ENCODE measurements around the gene PPP1R9B.

Gene PPP1R9B, protein sequence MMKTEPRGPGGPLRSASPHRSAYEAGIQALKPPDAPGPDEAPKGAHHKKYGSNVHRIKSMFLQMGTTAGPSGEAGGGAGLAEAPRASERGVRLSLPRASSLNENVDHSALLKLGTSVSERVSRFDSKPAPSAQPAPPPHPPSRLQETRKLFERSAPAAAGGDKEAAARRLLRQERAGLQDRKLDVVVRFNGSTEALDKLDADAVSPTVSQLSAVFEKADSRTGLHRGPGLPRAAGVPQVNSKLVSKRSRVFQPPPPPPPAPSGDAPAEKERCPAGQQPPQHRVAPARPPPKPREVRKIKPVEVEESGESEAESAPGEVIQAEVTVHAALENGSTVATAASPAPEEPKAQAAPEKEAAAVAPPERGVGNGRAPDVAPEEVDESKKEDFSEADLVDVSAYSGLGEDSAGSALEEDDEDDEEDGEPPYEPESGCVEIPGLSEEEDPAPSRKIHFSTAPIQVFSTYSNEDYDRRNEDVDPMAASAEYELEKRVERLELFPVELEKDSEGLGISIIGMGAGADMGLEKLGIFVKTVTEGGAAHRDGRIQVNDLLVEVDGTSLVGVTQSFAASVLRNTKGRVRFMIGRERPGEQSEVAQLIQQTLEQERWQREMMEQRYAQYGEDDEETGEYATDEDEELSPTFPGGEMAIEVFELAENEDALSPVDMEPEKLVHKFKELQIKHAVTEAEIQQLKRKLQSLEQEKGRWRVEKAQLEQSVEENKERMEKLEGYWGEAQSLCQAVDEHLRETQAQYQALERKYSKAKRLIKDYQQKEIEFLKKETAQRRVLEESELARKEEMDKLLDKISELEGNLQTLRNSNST

DNA sequence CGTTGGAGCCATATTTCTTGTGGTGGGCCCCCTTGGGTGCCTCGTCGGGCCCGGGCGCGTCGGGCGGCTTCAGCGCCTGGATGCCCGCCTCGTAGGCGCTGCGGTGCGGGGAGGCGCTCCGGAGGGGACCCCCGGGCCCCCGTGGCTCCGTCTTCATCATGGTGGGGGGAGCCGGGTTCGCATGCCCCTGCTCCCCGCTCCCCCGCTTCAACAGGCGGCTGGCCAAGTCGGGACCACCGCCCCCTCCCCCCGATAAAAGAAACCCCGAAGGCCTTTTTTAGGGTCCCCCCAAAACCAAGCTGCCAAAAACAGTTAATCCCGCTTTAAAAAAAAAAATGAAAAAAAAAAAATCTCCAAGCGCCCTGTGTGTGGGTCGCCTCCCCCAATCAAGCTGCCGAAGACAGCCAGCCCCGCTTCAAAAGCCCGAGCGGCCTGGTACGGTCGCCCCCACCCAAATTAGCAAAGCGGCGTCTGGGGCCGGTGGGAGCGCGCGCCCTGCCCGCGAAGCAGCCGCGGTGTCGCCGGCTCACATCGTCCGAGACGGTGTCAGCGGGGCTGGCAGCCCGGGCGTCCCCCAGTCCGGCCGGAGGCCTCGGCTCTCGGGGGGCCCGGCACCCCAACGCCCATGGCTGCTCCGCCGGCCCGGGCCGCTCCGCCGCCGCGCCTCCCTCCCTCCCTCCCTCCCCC, at the start of gene PPP1R9B:
Gene PPP1R9B, minus strand, starts transcription at position 324 of the 687 bp plus-strand sequence. Its CDS starts 164 bp downstream, at position 160.
- DNase-seq: no peak

- peak; percentile 57 to 59 for DNase-seq
Measured at GRCh38 chr17:50199803-50200456, 49.5 kb upstream of the PPP1R9B start.

DNA sequence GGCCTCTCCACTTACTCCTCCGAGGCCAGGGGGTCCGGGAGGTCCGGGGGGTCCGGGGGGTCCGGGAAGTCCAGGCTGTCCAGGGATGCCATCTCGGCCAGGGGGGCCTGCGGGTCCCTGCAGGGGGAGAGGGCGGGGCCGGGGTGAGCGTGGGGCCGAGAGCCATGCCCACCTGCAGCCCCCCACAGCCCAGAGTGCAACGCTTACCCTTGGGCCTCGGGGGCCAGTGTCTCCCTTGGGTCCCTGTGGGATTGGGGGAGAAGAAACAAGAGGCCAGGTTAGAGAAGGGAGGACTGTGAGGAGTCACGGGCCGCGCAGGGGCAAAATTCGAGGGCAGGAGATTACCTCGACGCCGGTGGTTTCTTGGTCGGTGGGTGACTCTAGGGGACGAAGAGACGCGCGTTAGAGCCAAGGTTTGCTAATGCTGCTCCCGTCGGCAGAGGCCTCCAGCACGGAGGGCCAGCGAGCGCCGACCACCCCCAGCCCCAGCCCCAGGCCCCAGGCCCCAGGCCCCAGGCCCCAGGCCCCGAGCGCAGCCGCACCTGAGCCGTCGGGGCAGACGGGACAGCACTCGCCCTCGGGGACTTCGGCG, 48.8 kb upstream of the PPP1R9B start:
- no peak for DNase-seq

DNA sequence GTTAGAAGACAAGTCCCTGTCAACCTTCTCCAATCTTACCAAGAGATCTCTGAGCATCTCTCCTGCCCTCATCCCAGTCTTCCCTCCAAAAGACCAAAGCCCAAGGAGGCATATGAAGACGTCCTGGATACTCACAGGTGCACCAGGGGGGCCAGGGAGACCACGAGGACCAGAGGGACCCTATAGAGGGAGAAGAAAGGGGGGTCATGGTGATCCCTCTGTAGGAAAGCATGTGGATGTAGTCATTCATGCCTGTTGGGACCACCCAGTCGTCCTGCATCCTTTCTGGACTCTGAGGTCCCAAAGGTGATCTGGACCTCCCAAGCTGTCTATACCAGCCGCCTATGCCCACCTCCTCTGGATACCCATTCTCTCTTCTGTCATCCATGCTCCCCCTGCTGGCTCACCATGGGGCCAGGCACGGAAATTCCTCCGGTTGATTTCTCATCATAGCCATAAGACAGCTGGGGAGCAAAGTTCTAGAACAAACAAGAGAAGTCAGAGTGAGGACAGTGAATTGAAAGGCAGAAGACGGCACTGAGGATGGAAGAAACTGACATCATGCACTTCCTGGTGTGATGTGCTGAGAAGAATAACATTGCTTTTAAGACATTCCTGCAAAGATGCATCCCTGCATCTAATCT, 47.7 kb upstream of the PPP1R9B start:
- DNase-seq: peak; percentile 55 to 60

DNA sequence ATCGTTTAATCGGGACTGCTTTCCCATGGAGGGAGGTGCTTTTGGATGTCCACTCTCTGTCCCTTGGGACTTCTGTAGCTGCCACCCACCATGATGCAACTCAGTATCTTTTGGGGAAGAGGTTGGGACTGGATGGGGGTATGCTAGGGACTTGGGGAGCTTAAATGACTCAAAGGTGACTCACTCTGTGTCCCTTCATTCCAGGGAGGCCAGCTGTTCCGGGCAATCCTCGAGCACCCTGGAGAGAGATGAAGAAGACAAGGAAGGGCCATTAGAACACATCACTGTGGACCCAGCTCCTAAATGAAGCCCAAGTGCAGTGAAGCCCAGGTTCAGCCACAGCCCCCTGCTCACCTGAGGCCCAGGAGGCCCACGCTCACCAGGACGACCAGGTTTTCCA, 46.3 kb upstream of the PPP1R9B start:
- no peak for DNase-seq

GRCh38 chr17:50196036-50196435, 45.6 kb upstream of the PPP1R9B start:
- DNase-seq: no peak

DNA sequence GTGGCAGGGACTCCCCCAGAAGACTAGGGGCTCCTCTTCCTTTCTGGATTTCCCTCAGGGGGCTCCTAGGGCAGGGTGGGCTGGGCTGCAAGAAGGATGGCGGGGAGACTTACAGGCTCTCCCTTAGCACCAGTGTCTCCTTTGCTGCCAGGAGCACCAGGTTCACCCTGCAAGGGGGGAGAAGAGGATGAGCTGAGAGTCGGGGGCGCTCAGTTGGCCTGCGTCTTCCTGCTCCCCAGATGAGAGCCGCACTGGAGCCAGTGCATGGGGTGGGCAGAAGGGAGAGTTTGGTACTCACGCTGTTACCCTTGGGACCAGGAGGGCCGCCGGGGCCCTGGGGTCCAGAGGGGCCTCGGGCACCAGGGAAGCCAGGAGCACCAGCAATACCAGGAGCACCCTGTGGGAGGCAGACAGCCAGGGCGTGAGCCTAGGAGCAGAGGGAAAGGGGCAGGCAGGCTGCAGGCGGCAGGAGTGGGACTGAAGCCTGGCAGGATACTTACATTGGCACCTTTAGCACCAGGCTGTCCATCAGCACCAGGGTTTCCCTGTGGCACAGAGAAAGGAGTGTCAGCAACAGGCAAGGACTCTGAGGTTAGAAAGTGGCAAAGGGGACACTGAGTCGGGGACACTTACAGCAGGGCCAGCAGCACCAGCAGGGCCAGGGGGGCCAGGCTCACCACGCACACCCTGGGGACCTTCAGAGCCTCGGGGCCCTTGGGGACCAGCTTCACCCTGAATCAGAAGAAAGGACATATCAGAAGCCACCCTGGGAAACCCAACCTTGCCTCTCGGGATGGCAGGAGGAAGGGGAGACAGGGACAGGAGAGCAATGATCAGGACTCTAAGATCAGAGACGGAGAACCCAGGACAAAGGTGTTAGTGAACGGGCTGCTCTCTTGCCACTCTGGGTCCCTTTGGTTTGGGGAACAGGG, 44.7 kb upstream of the PPP1R9B start:
- DNase-seq: no peak

DNA sequence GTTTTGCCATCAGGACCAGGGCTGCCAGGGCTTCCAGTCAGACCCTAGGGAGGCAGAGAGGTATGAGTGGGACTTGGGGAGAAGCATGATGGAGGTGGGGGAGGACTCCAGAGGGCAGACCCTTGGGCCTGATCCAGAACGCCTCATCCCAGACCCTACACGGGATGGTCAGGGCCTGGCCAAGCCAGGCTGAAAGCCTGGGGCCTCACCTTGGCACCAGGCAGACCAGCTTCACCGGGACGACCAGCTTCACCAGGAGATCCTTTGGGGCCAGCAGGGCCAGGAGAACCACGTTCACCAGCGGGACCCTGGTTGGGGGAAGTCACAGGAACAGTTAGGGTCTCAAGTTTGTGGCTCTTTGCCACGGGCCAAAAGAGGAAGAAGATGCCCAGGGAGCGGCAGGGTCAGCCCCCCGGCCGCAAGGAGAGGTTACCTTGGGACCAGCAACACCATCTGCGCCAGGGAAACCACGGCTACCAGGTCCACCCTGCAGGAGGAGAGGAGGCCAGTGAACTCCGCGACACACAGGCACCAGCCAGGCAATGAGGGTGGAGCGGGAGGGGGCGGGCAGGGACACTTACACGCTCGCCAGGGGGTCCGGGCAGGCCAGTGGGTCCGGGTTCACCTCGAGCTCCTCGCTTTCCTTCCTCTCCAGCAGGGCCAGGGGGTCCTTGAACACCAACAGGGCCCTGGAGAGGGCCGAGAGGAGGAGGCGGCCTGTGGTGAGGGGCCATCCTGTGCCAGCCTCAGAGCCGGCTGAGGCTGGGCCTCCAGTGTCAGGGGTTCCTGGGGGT, 43.9 kb upstream of the PPP1R9B start:
- DNase-seq: no peak

GRCh38 chr17:50192618-50193291, 42.3 kb upstream of the PPP1R9B start:
- DNase-seq: no peak

DNA sequence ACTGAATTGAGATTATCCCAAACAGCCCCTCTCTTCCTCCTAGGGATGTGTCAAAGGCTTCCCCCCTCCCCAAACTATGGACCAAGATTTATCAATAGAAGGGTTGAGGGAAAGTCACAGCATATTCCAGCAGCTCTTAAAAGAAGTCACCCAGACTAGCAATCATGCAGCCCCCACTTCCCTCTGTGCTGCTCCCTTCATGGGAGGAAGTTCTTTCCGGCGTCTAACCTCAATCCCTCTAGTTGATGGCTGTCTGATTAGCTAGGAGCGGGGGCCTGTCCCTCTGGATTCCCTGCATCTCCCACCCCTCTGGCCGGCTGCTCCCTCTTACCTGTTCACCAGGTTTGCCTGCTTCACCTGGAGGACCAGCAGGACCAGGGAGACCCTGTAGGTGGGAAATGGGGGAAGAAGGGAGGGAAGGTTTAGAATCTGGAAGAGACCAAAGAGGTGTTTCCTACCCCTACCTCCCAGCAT, 41.7 kb upstream of the PPP1R9B start:
- DNase-seq: no peak

GRCh38 chr17:50191359-50192143, 41.1 kb upstream of the PPP1R9B start:
- no peak for DNase-seq

- no peak for DNase-seq
Measured at GRCh38 chr17:50190603-50191358, 40.3 kb upstream of the PPP1R9B start.

DNA sequence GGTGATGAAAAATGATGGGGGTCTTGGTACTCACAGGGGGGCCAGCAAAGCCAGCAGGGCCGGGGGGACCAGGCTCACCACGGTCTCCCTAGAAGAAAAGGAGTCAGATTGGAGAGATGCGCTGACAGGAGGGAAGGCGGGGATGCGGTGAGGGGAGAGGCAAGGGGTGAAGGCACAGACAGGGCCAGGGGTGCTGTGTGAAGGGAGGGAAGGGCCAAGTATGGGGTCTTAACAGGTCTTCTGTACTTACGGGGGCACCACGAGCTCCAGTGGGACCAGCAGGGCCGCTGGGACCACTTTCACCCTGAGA, 39.8 kb upstream of the PPP1R9B start:
- DNase-seq: no peak

DNA sequence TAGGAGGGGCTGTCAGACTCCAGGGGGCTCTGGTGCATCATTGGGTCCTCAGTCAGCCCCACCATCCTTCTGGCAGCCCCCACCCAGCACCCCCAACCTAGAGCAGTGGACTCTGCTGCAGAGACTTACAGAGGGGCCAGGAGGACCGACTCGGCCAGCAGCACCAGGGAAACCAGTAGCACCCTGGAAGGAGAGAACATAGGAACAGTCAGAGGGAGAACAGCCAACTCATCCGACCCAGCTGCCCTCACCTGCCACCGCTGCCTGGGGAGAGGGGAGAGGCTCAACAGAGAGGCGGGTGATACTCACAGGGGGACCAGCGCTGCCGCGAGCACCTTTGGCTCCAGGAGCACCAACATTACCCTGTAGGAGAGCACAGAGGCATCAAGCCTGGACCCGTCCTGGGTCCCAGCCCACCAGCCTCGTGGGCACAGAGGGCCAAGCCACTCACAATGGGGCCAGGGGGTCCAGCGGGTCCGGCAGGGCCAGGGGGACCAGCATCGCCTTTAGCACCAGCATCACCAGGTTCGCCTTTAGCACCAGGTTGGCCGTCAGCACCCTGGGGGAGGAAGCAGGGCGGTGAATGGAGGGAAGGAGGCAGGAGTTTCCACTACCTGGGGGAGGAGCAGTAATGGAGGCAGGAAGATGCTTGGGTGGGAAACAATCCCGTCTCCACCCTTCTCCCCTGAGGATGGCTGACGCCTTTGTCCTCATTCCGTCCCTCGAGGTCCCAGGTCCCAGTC, 39.2 kb upstream of the PPP1R9B start:
- no peak for DNase-seq

DNA sequence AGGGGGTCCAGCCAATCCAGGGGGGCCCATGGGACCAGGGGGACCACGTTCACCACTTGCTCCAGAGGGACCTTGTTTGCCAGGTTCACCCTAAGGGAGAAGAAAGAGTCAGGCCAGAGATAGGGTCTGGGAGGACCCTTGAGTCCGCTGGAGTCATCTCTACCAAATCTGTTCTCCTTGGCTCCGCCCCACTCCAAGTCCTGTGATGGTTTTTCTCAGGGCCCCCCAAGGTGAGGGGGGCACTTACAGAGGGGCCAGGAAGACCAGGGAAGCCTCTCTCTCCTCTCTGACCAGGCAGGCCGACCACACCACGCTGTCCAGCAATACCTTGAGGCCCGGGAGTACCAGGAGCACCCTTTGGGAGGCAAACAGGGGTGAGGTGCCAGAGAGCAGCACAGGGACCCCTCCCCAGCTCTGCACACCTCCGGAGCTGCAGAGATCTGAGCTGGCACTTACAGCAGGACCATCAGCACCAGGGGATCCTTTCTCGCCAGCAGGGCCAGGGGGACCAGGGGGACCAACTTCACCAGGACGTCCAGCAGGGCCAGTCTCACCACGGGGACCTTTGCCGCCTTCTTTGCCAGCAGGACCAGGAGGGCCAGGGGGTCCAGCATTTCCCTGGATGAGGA, 38.6 kb upstream of the PPP1R9B start:
- DNase-seq: no peak

- no peak for DNase-seq
Measured at GRCh38 chr17:50188531-50188920, 38.0 kb upstream of the PPP1R9B start.

Data from activated CD4-positive, alpha-beta T cell treated with anti-CD3 and anti-CD28 coated beads, Interleukin-2, amount 50 U/mL, for 4 hours (primary cell).